GM18868 (cell line): ENCODE data around the gene ZNF239.
"Not testable (repeated sequence)": the region's sequence is repeated elsewhere in the genome, so short reads cannot be mapped to it uniquely, and the experiment has no call there.

Experiments used
- ATAC-seq: cut with Tn5 transposase; IDR thresholded peaks from one replicate; pipeline ENCODE4 v1.9.1; 2021; ENCODE audit warnings: mild to moderate bottlenecking, moderate library complexity; ENCODE audit not compliant: unreplicated experiment

ZNF239 gene

GRCh38 chr10:43584051-43584450 is 9.6 kb upstream of the ZNF239 start:
- no peak for ATAC-seq

GRCh38 chr10:43576580-43576979 is 2.2 kb upstream of the ZNF239 start:
- ATAC-seq = no peak

- no peak for ATAC-seq
Measured at GRCh38 chr10:43576062-43576461, 1.6 kb upstream of the ZNF239 start.

GRCh38 chr10:43574906-43575305 is 490 bp upstream of the ZNF239 start:
- no peak for ATAC-seq

- no peak for ATAC-seq
Measured at GRCh38 chr10:43573250-43574000, 991 bp downstream of the ZNF239 start.

GRCh38 chr10:43570971-43571370 is 3.4 kb downstream of the ZNF239 start:
- ATAC-seq = no peak

GRCh38 chr10:43569681-43570080 is 4.7 kb downstream of the ZNF239 start:
- no peak for ATAC-seq

GRCh38 chr10:43557214-43557613 is 17.2 kb downstream of the ZNF239 start:
- no peak for ATAC-seq

- not testable (repeated sequence) for ATAC-seq
Measured at GRCh38 chr10:43543746-43544145, 30.7 kb downstream of the ZNF239 start.

- ATAC-seq = no peak
Measured at GRCh38 chr10:43524434-43525247, 49.8 kb downstream of the ZNF239 start.
